MM.1S (cell line): ENCODE measurements around the gene TFAP2B.

Experiments
- EZH2 ChIP-seq: fragments of 300-600 bp; sonication (generic); optimal IDR thresholded peaks from 2 replicates; pipeline ENCODE3; 2017; ENCODE audit warnings: low read depth, mild to moderate bottlenecking, antibody characterized with exemption, low read length, mixed read lengths
- TF ChIP-seq, protein P1 (sequence below): fragments of 300-600 bp; sonication (generic); IDR thresholded peaks from 2 replicates; pipeline ENCODE4 v1.5.1; 2016; ENCODE audit warnings: antibody characterized with exemption, low read length, mixed read lengths

DNA sequence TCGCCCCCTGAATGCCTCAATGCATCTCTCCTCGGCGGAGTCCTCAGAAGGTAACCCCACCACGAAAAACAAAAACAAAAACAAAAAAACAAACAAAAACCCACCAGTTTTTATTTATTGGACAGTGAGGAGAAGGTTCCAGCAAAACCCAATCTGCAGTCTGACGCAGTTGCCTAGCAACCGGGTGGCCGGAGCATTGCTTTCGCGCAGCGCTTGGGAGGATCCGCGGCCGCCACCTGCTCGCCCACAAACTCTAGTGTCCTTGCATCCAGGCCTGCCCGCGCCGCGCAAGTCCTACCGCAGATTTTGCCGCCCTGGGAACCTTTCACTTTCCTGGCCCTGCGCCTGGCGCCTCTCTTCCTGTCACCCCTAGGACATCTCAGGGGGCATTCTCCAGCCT lies 17.6 kb downstream of the TFAP2B start:
- TF ChIP-seq EZH2, result no peak
- TF ChIP-seq, protein P1, sequence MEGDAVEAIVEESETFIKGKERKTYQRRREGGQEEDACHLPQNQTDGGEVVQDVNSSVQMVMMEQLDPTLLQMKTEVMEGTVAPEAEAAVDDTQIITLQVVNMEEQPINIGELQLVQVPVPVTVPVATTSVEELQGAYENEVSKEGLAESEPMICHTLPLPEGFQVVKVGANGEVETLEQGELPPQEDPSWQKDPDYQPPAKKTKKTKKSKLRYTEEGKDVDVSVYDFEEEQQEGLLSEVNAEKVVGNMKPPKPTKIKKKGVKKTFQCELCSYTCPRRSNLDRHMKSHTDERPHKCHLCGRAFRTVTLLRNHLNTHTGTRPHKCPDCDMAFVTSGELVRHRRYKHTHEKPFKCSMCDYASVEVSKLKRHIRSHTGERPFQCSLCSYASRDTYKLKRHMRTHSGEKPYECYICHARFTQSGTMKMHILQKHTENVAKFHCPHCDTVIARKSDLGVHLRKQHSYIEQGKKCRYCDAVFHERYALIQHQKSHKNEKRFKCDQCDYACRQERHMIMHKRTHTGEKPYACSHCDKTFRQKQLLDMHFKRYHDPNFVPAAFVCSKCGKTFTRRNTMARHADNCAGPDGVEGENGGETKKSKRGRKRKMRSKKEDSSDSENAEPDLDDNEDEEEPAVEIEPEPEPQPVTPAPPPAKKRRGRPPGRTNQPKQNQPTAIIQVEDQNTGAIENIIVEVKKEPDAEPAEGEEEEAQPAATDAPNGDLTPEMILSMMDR, result no peak
